OCI-LY1 (cell line): Measurements from ENCODE around the gene SELENOW.

ENCODE experiments used
- H2AFZ ChIP-seq: fragments of 200-600 bp; sonication (generic), shearing (Covaris generic); 2 replicates; pipeline ENCODE4 v1.6.0; 2014; ENCODE audit warnings: antibody characterized with exemption, mild to moderate bottlenecking, low read length
- H3F3A ChIP-seq: fragments of 200-600 bp; sonication (generic), shearing (Covaris generic); 2 replicates; pipeline ENCODE4 v1.6.0; 2014; ENCODE audit warnings: mild to moderate bottlenecking, antibody characterized with exemption, low read length, moderate library complexity; ENCODE audit not compliant: insufficient read depth
- H3K27ac ChIP-seq: fragments of 200-600 bp; sonication (generic); 2 replicates; pipeline ENCODE4 v1.5.1; 2014; ENCODE audit warnings: low read length, mixed run types, mild to moderate bottlenecking, low read depth; ENCODE audit not compliant: poor library complexity, severe bottlenecking
- H3K27me3 ChIP-seq: fragments of 200-600 bp; sonication (generic); 2 replicates; pipeline ENCODE4 v1.6.0; 2014; ENCODE audit warnings: antibody characterized with exemption, mild to moderate bottlenecking, low read length, moderate library complexity; ENCODE audit not compliant: insufficient read depth
- H3K36me3 ChIP-seq: fragments of 200-600 bp; sonication (generic); 2 replicates; pipeline ENCODE4 v1.6.1; 2014; ENCODE audit warnings: mild to moderate bottlenecking, antibody characterized with exemption, low read length, moderate library complexity, mixed read lengths; ENCODE audit not compliant: insufficient read depth
- H3K4me1 ChIP-seq: fragments of 200-600 bp; sonication (generic); 2 replicates; pipeline ENCODE4 v1.5.1; 2014; ENCODE audit warnings: mild to moderate bottlenecking, low read length, moderate library complexity; ENCODE audit not compliant: insufficient read depth, severe bottlenecking
- H3K4me2 ChIP-seq: fragments of 200-600 bp; sonication (generic), shearing (Covaris generic); 2 replicates; pipeline ENCODE4 v1.6.1; 2014; ENCODE audit warnings: low read length
- H3K4me3 ChIP-seq: fragments of 200-600 bp; sonication (generic); 2 replicates; pipeline ENCODE4 v1.5.1; 2014; ENCODE audit warnings: low read length, low read depth, mild to moderate bottlenecking, mixed read lengths; ENCODE audit not compliant: poor library complexity, severe bottlenecking
- H3K79me2 ChIP-seq: fragments of 200-600 bp; shearing (Covaris generic); 2 replicates; pipeline ENCODE4 v1.6.1; 2016; ENCODE audit warnings: mixed run types, low read length, mixed read lengths; ENCODE audit not compliant: insufficient read depth
- H3K9ac ChIP-seq: fragments of 200-600 bp; sonication (generic), shearing (Covaris generic); 2 replicates; pipeline ENCODE4 v1.6.1; 2014; ENCODE audit warnings: mild to moderate bottlenecking, low read length, mixed read lengths
- H3K9me2 ChIP-seq: fragments of 200-600 bp; sonication (generic), shearing (Covaris generic); 2 replicates; pipeline ENCODE4 v1.6.1; 2014; ENCODE audit warnings: low read depth, mild to moderate bottlenecking, low read length, mixed read lengths
- H3K9me3 ChIP-seq: fragments of 200-600 bp; shearing (Covaris generic); 2 replicates; pipeline ENCODE4 v1.6.1; 2014; ENCODE audit warnings: low read length, mixed read lengths
- H4K20me1 ChIP-seq: fragments of 200-600 bp; sonication (generic), shearing (Covaris generic); 2 replicates; pipeline ENCODE4 v1.6.0; 2016; ENCODE audit warnings: mild to moderate bottlenecking, low read length; ENCODE audit not compliant: insufficient read depth
- CTCF ChIP-seq: fragments of 200-600 bp; sonication (generic), shearing (Covaris generic); IDR thresholded peaks from 2 replicates; pipeline ENCODE4 v1.5.1; 2017; ENCODE audit warnings: mild to moderate bottlenecking, antibody characterized with exemption, low read length, moderate library complexity, mixed read lengths
- EZH2 ChIP-seq: fragments of 200-600 bp; sonication (generic), shearing (Covaris generic); IDR thresholded peaks from 2 replicates; pipeline ENCODE4 v1.8.0; 2017; ENCODE audit warnings: borderline replicate concordance, mixed run types, mild to moderate bottlenecking, antibody characterized with exemption, low read length, moderate library complexity, mixed read lengths

Gene SELENOW

GRCh38 chr19:47740866-47741519, 37.5 kb upstream of the SELENOW start:
- H3K9ac ChIP-seq = no peak overlapping the region
- H3K79me2 ChIP-seq = peaks cover 3% of the 10 kb centered on the region; the same call in 1 of the 2 replicates
- no peaks in the 10 kb centered on the region for H3K36me3 ChIP-seq
- H3F3A ChIP-seq = no peaks in the 10 kb centered on the region
- H3K27me3 ChIP-seq = no peaks in the 10 kb centered on the region
- H3K27ac ChIP-seq = no peak overlapping the region
- no peak overlapping the region for H3K4me2 ChIP-seq
- no peak overlapping the region for H2AFZ ChIP-seq
- no peak for TF ChIP-seq EZH2
- no peak for TF ChIP-seq CTCF
- H3K9me2 ChIP-seq = no peaks in the 10 kb centered on the region
- peaks cover 20% of the 10 kb centered on the region for H3K4me1 ChIP-seq
- H3K9me3 ChIP-seq = no peaks in the 10 kb centered on the region
- H4K20me1 ChIP-seq = no peaks in the 10 kb centered on the region
- no peak overlapping the region for H3K4me3 ChIP-seq

- Histone ChIP-seq H3K4me3 (no peak overlapping the region), H3K27me3 (no peaks in the 10 kb centered on the region), H3K9me2 (no peaks in the 10 kb centered on the region), H3K79me2 (peaks cover 6% of the 10 kb centered on the region; the same call in 1 of the 2 replicates), H3K4me2 (no peak overlapping the region), H3F3A (no peaks in the 10 kb centered on the region), H2AFZ (no peak overlapping the region), H3K27ac (no peak overlapping the region), H4K20me1 (no peaks in the 10 kb centered on the region), H3K9ac (no peak overlapping the region), H3K36me3 (peaks cover 1% of the 10 kb centered on the region; the same call in 1 of the 2 replicates), H3K4me1 (peaks cover 26% of the 10 kb centered on the region), H3K9me3 (no peaks in the 10 kb centered on the region)
- TF ChIP-seq CTCF (no peak), EZH2 (no peak)
Observed at GRCh38 chr19:47741544-47742140, 36.9 kb upstream of the SELENOW start.

- Histone ChIP-seq H2AFZ (no peak overlapping the region), H3K9ac (no peak overlapping the region), H3K36me3 (peaks cover 9% of the 10 kb centered on the region; the same call in 1 of the 2 replicates), H3K27ac (no peak overlapping the region), H3K4me2 (no peak overlapping the region), H3K9me3 (no peaks in the 10 kb centered on the region), H3F3A (no peaks in the 10 kb centered on the region), H3K79me2 (peaks cover 11% of the 10 kb centered on the region; the same call in 1 of the 2 replicates), H3K9me2 (no peaks in the 10 kb centered on the region), H3K27me3 (no peaks in the 10 kb centered on the region), H4K20me1 (no peaks in the 10 kb centered on the region), H3K4me3 (no peak overlapping the region), H3K4me1 (peaks cover 33% of the 10 kb centered on the region)
- no peak for TF ChIP-seq CTCF
- TF ChIP-seq EZH2 = no peak
Observed at GRCh38 chr19:47742634-47743033, 35.9 kb upstream of the SELENOW start.
